H1 (cell line): ENCODE measurements around the gene BNIP5. TPM values are rescaled to one million over a fixed set of nuclear protein-coding genes. Genes with fewer than 3 reads are reported as not detected.

Experiments
- CHD7 ChIP-seq: fragments of 300-600 bp; sonication (generic); IDR thresholded peaks from 2 replicates; pipeline ENCODE4 v1.7.1; 2012; ENCODE audit warnings: low read length, moderate library complexity, mild to moderate bottlenecking, inconsistent platforms; ENCODE audit not compliant: insufficient replicate concordance
- MAFK ChIP-seq: IDR thresholded peaks from 2 replicates; pipeline ENCODE4 v1.6.1; 2012; ENCODE audit warnings: low read depth, mild to moderate bottlenecking, improper control_type of control experiment, low read length
- polyA plus RNA-seq, 7 experiments: library from polyadenylated mRNA; depleted of rRNA in 3 of 7; stranded (reverse) in 5 of 7; unstranded in 2 of 7; fragments of >200 nt in 5 of 7; fragments of 200-250 nt in 2 of 7; gene quantifications; 1 replicate in 5 of 7; 2 replicates in 1 of 7; 4 replicates in 1 of 7; pipeline versions ENCODE4 v1.2.1 to v1.2.3, GENCODE V29; 2011 to 2013; ENCODE audit warnings: missing spikeins in 2 of 7, mixed read lengths in 2 of 7
- total RNA-seq: library from RNA; stranded (reverse); fragmentation: NEBNext Ultra II Directional; extraction: Animal tissue kit (Norgen Biotek cat#: 25700); gene quantifications from 2 replicates; pipeline ENCODE4 v1.2.1, GENCODE V29; 2021

BNIP5 gene
- total and polyA plus RNA-seq, 2 of the 8 experiments (the other 6 are each of a cell fraction or from before 2014, with no cell fraction given), result not detected

GRCh38 chr6:36308514-36308913, 28.2 kb downstream of the BNIP5 start (continued):
- TF ChIP-seq CHD7, result no peak
- peak; percentile 77 for TF ChIP-seq MAFK
